ENCODE measurements around the gene SDR39U1. TPM values are rescaled to one million over a fixed set of nuclear protein-coding genes. Genes with fewer than 3 reads are reported as not detected.

The SDR39U1 gene
- total RNA-seq, 4 donors from 2014 or later, result 35.1 to 75.6 (median 49.2) TPM

DNA sequence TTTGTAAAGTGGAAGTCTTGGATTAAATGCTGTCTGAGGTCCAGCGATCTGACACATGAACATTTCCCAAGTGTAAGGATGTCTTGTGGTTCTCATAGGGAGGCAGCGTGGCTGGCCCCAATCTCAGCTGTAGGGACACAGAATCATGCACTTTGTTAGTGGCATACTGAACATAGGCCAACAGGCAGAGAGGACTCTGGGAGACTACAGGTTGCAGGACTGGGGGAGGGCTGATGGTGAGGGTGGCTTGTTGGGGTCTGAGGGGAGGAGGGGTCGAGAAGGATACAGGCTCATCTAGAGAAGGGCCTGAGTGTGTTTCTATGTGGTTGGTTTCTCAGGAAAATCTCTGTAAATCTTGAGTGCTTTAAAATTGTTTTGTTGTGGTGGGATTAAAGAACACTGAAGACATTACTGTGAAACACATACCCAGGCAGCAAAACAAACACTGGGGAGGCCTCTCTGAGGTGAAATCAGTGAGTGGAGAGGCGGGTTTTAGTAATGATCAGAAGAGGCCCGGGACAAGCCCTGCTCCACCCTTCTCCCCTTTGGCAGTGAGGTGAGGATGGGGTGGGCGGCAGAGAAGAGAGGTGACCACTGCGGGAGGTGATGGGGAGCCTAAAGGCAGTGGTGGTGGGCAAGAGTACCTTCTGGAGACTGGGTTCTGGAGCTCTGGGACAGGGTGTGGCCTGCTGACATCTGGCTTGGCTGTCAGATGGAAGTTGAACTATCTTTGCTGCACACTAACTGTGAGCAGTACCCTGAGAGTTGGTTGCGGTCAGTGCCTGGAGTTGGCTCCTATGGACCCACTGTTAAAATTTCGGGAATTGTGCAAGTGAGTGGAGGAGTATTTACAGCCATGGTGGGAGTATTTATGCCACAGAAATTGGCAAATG is 40.5 kb downstream of the SDR39U1 start:
- Histone ChIP-seq H3K27ac (peak overlapping the region; percentile 38 to 69 (median 59)), H3K4me3 (replicated peaks in 1 of 3) (no peak overlapping the region), H3K4me1 (peaks cover 34 to 65% of the 10 kb centered on the region in 2 donors), H3K36me3 (no peaks in the 10 kb centered on the region), H3K9me3 (no peaks in the 10 kb centered on the region), H3K27me3 (no peaks in the 10 kb centered on the region)
- peak in 1 of 2 donors; percentile 21 for DNase-seq
- TF ChIP-seq, protein P1, sequence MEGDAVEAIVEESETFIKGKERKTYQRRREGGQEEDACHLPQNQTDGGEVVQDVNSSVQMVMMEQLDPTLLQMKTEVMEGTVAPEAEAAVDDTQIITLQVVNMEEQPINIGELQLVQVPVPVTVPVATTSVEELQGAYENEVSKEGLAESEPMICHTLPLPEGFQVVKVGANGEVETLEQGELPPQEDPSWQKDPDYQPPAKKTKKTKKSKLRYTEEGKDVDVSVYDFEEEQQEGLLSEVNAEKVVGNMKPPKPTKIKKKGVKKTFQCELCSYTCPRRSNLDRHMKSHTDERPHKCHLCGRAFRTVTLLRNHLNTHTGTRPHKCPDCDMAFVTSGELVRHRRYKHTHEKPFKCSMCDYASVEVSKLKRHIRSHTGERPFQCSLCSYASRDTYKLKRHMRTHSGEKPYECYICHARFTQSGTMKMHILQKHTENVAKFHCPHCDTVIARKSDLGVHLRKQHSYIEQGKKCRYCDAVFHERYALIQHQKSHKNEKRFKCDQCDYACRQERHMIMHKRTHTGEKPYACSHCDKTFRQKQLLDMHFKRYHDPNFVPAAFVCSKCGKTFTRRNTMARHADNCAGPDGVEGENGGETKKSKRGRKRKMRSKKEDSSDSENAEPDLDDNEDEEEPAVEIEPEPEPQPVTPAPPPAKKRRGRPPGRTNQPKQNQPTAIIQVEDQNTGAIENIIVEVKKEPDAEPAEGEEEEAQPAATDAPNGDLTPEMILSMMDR (IDR thresholded peaks at IDR 0.05), result no peak
- TF ChIP-seq POLR2A (IDR thresholded peaks at IDR 0.05), result no peak
- intact Hi-C loops (cut with DNase I), result no loop called here
- 43 to 46% methylated on average over 9 of the region's 9 CpGs for WGBS, 2 donors

DNA sequence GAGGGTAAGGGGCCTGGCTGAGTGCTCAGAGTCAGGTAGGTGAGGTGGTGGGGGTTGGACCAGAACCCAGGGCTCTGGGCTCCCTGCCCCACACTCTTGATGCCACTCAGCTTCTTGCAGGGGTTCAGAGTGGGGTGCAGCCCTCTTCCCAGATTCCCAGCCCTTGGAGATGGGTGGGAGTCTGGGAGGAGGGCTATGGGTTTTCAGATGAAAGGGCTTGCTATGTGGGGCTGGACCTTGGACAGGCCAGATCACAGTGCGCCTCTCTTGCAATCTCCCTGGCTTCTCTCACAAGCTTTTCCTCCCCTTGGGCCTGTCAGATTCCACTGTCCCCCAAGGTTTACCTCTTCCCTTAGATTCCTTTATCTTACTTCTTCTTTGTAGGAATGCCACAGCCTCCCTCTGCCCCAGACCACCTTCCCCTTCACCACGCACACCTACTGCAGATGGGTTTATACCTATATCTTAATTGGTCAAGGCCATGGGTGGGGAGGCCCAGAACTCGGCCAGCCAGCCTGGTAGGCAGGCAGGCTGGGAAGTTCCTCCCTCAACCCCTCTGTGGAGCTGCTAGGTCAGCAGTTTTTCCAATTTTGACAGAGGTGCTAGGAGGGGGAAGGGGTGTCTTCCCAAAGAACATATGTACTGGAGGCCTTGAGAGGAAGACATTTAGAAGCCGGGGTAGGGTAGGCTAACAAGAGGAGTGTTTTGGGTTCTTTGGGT is 42.4 kb downstream of the SDR39U1 start:
- Histone ChIP-seq H3K36me3 (no peaks in the 10 kb centered on the region), H3K4me1 (peaks cover 34 to 65% of the 10 kb centered on the region in 2 donors), H3K27me3 (no peaks in the 10 kb centered on the region), H3K27ac (peak overlapping the region in 2 of 3 donors; percentile 77 to 83), H3K9me3 (no peaks in the 10 kb centered on the region), H3K4me3 (replicated peaks in 1 of 3) (peak overlapping the region in 1 of 3 donors; percentile 60)
- DNase-seq, result no peak
- WGBS, 2 donors, result 48 to 50% methylated on average over 4 of the region's 4 CpGs
- intact Hi-C loops (cut with DNase I), result no loop called here
- TF ChIP-seq, protein P1 (IDR thresholded peaks at IDR 0.05), result no peak
- TF ChIP-seq POLR2A (IDR thresholded peaks at IDR 0.05), result no peak

DNA sequence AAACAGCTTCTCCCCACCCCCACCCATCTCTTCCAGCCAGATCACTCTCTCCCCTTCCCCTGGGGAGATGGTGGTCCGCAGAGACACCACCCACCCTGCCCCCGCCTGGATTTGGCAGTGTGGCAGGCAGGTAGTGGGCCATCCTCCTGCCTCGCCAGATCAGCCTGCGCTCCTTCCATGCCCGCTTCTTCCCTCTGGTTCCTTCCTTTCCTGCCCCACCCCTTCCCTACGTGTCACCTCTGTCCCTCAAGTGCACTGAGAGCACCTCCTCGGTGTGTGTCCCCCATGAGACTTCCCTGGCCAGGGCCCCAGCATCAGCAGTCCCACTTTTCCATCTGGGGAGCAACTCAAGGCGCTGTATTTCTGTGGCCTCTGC is 43.1 kb downstream of the SDR39U1 start:
- Histone ChIP-seq H3K27me3 (no peaks in the 10 kb centered on the region), H3K4me1 (peaks cover 34 to 62% of the 10 kb centered on the region in 2 donors), H3K4me3 (replicated peaks in 1 of 3) (peak overlapping the region; percentile 45 to 65 (median 60)), H3K27ac (peak overlapping the region in 2 of 3 donors; percentile 77 to 83), H3K9me3 (no peaks in the 10 kb centered on the region), H3K36me3 (no peaks in the 10 kb centered on the region)
- 14 to 15% methylated on average over 8 of the region's 8 CpGs for WGBS, 2 donors
- intact Hi-C loops (cut with DNase I), result no loop called here
- DNase-seq, result peak in 1 of 2 donors; percentile 24
- no peak for TF ChIP-seq POLR2A (IDR thresholded peaks at IDR 0.05)
- TF ChIP-seq, protein P1 (IDR thresholded peaks at IDR 0.05), result no peak

DNA sequence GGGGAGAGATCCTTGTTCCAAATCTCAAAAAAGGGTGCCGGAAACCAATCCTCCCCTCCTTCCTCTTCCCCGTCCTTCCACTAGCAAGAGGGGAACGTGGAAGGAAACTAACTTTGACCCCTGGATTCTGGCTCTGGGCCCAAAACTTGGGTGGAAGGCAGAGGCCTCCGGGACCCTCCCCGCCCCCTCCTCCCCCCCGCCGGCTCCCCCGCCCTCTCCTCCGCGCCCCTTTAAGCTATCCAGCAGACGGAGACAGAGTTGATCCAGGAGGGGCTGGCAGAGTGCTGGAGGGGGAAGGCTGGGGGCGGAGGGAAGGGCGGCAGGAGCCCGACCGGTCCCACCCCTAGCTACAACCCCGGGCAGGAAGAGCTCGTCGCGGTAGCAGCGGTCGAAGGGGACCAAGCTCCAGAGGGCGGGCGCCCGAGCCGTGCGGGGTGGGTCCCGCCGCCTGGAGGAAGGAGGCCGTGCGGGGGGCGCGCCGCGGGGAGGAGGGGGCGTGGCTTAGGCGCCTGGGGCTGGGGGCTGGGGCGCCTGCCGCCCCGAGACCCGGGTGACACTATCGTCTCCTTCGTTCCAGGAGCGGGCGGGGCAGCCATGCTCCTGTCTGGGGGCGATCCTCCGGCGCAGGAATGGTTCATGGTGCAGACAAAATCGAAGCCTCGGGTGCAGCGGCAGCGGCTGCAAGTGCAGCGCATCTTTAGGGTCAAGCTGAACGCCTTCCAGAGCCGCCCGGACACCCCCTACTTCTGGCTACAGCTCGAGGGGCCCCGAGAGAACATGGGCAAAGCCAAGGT is 43.7 kb downstream of the SDR39U1 start, which contains the start of gene NYNRIN:
NYNRIN (plus strand) TSS at position 351 of the 794 bp plus-strand sequence; CDS start at position 595, 244 bp downstream.
- H3K36me3 ChIP-seq, result no peaks in the 10 kb centered on the region
- intact Hi-C loops (cut with DNase I), result no loop called here
- no peaks in the 10 kb centered on the region for H3K9me3 ChIP-seq
- H3K27me3 ChIP-seq, result no peaks in the 10 kb centered on the region
- peak within 1 kb of the TSS; percentile 42 to 83 (median 77) for H3K27ac ChIP-seq
- peak; percentile 53 to 59 for DNase-seq
- peaks cover 34 to 56% of the 10 kb centered on the region in 2 donors for H3K4me1 ChIP-seq
- 11 to 28% methylated on average over 4 to 7 of the region's 57 CpGs for WGBS, 2 donors
- H3K4me3 ChIP-seq (replicated peaks in 1 of 3), result peak within 1 kb of the TSS; percentile 45 to 65 (median 60)
- TF ChIP-seq, protein P1 (IDR thresholded peaks at IDR 0.05), result no peak
- peak in 1 of 2 donors; percentile 36 for TF ChIP-seq POLR2A (IDR thresholded peaks at IDR 0.05)

All from thyroid gland (tissue), 4 donors.